Measurements from ENCODE around the gene RIN3. TPM values are rescaled to one million over a fixed set of nuclear protein-coding genes. Genes with fewer than 3 reads are reported as not detected.
"Not testable (repeated sequence)": the region's sequence is repeated elsewhere in the genome, so short reads cannot be mapped to it uniquely, and the experiment has no call there.

The RIN3 gene
- total RNA-seq, 2 experiments from 2014 or later = 76.1 to 122 TPM

DNA sequence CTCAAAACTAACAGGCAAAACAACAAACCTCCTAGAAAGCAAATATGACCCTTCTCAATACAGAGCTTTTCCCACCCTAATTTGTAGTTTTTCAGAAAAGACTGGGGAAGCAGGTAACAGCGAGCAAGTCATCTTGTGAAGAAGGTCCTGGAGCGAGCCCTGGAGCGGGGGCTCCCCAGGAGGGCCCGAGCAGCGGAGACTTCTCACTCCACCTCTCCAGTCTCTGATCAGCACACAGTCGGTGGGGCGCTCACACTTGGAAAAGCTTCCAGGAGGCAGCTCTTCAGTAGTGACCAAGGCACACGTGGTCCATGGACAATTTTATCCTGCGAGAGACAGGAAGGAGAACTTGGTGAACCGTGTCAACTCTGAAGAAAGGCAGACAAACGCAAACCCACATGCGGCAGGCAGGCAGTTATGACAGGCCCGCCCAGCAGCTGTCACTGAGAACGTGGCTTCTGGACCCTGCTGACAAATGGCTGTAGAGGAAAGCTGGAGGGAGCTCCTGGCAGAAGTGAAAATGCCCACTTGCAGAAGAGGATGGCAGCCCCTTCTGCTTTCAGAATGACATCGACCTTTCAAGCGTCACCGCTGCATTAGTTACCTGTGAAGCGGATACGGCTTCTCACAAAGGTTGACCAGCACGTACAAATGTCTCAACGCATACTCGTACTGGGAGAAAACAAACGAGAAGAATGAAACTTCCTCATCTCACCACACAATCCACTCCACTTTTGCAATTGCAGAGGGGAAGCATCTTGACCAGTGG is 190.6 kb downstream of the RIN3 start:
- CTCF ChIA-PET = interaction anchor here (1.5 kb wide), 1 partner anchor 11 kb away, joined by 5 read pairs; no protein-coding TSS in a partner anchor
- Mint-ChIP-seq H3K27me3 (peaks cover 32% of the 10 kb centered on the region), H3K36me3 (no peaks in the 10 kb centered on the region), H3K27ac (no peak overlapping the region), H3K9me3 (ENCODE audit: low read depth) (no peaks in the 10 kb centered on the region), H3K4me1 (no peaks in the 10 kb centered on the region), H3K4me3 (no peak overlapping the region)
- DNase-seq (no peak), ATAC-seq (no peak)

DNA sequence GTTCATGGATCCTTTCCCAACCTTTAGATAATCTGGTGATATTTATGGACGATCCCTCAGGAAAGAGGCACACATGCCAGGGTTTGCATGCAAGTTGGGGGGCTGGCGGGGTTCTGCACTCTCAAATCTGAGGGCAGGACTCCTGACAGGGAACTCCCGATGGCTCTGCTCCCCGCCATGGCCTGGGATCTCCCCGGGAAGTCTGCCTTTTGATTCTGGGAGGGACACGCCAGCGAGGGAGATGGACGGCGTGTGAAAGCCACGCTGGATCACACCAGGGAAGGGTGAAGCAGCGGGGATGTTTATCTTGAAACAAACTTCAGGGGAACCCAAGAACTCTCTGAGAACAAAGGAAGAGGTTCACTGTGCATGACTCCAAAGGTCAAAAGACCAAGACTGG is 191.2 kb downstream of the RIN3 start:
- no peak for DNase-seq
- no peak for ATAC-seq
- no peak overlapping the region for H3K4me3 Mint-ChIP-seq
- no peaks in the 10 kb centered on the region for H3K9me3 Mint-ChIP-seq (ENCODE audit: low read depth)
- no peak overlapping the region for H3K27ac Mint-ChIP-seq
- peaks cover 32% of the 10 kb centered on the region for H3K27me3 Mint-ChIP-seq
- no peaks in the 10 kb centered on the region for H3K36me3 Mint-ChIP-seq
- CTCF ChIA-PET = interaction anchor here (1.5 kb wide), 1 partner anchor 10 kb away, joined by 5 read pairs; no protein-coding TSS in a partner anchor
- no peaks in the 10 kb centered on the region for H3K4me1 Mint-ChIP-seq

DNA sequence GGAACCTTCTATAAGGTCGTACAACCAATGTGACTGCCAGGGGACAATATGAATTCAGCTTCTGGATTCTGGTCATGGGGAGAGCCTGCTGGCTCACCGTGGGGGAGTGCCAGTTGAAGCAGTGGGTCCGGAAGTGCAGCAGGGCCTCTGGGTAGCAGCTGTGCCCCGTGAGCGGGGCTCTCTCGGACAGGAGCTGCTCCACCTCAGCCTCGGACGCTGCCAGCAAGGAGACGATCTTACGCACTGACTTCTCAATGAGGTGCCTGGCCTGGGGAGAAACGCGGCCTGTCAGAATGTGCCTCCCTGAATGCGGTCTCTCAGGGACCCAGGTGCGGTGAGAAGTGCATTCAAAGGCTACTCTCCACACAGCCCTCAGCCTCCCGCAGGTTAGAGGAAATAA is 192.8 kb downstream of the RIN3 start:
- H3K4me3 Mint-ChIP-seq = no peak overlapping the region
- H3K9me3 Mint-ChIP-seq (ENCODE audit: low read depth) = no peaks in the 10 kb centered on the region
- no peaks in the 10 kb centered on the region for H3K36me3 Mint-ChIP-seq
- ATAC-seq (no peak), DNase-seq (no peak)
- CTCF ChIA-PET = no interaction called here
- no peak overlapping the region for H3K27ac Mint-ChIP-seq
- H3K27me3 Mint-ChIP-seq = peaks cover 26% of the 10 kb centered on the region
- H3K4me1 Mint-ChIP-seq = no peaks in the 10 kb centered on the region

DNA sequence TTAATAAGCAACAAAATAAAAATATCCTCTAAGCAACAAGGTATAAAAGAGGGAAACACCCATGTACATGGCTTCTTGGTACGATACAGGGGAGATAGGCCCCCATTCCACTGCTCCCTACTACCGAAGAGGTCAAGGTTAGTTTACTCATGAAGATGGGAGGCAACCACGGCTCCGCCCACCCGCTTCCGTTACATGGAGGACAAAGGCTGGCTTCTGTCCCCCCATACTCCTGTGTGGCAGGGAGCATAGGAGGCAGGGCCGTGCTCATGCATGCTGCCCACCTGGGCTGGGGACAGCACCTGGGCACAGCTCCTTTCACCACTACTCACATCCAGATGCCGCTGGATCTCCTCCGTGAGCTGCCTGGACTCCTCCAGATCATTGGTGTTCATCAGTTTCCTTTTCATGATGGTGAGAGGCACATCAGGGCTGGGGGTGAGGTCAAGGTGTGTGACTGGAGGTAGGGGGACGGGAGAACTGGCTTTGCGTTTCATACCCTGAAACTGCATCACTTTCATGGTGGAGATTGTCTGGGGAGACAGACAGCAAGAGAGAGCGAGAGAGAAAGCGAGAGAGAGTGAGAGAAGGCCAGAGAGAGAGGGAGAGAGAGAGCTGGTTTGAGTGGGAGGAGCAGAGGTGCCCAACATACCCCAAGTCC is 195.9 kb downstream of the RIN3 start:
- no peak overlapping the region for H3K4me3 Mint-ChIP-seq
- H3K27ac Mint-ChIP-seq = no peak overlapping the region
- no peak for DNase-seq
- H3K9me3 Mint-ChIP-seq (ENCODE audit: low read depth) = no peaks in the 10 kb centered on the region
- H3K27me3 Mint-ChIP-seq = peaks cover 13% of the 10 kb centered on the region
- H3K36me3 Mint-ChIP-seq = no peaks in the 10 kb centered on the region
- CTCF ChIA-PET = interaction anchor here (0.8 kb wide), 1 partner anchor 10 kb away, joined by 3 read pairs; no protein-coding TSS in a partner anchor
- no peaks in the 10 kb centered on the region for H3K4me1 Mint-ChIP-seq
- no peak for ATAC-seq

DNA sequence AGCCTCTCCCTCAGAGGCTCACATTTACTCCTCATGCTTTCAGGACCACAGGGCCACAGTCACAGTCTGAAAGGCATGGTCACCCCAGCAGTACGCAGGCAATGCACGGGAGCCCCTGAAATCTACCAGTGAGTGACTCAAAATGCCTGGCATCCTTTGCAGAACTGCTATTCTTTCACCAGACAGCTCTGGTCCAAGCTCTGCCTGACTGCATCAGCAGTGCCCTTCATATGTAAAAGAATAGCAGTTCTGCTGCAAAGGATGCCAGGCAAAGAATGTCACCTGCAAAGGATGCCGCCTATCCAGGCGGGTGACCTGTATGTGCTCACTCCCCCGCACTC is 196.4 kb downstream of the RIN3 start:
- ATAC-seq (no peak), DNase-seq (no peak)
- H3K27me3 Mint-ChIP-seq = peaks cover 8% of the 10 kb centered on the region
- H3K36me3 Mint-ChIP-seq = no peaks in the 10 kb centered on the region
- no peaks in the 10 kb centered on the region for H3K9me3 Mint-ChIP-seq (ENCODE audit: low read depth)
- no peak overlapping the region for H3K27ac Mint-ChIP-seq
- H3K4me1 Mint-ChIP-seq = no peaks in the 10 kb centered on the region
- CTCF ChIA-PET = no interaction called here
- no peak overlapping the region for H3K4me3 Mint-ChIP-seq

DNA sequence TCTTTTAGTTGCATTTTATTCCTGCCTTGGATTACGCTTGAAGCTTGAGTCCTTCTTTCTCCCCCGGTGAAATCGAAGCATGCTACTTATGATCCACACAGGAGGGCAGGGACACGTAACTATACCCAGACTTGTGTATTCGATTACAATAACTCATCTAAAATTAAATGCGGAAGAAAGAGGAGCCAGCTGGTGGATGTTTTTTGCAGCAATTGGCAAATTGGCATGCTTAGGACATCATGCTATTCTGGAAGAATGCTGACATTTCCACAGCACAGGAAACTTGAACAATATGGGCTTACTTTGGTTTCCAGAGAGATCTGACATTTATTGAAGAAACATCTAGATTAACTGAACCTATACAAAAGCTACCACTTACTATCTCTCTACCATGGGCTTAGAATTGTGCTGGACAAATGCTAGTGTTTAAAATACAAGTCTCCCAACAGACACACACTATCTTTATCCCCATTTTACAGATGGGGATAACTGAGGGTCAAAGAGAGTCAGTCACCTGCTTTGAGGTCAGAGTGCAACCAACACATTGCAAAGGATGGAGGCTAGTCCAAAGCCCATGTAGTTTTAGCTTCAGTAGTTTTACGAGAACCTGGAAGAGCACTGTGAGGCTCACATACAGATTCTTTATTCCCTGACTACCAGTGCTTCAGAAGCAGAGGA is 198.5 kb downstream of the RIN3 start:
- Mint-ChIP-seq H3K36me3 (no peaks in the 10 kb centered on the region), H3K4me3 (no peak overlapping the region)

DNA sequence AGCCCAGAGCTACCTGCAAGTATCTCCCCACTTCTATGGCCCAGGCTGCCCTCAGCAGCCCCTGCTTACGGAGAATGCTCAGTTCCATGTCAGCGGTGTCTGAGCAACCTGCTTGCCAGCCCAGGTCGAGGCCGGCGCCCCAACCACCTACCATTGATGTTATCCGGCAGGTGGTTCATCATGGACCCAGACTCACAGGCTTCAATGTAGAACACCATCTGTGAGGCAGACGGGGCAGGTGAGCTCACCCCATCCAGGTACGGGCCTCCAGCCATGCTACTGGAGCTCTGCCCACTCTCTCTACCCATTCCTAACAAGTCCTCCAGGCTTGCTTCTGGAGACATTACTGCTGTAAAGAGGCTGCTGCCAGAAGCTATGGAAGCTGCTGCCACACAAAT is 199.1 kb downstream of the RIN3 start:
- no peak for DNase-seq
- no peaks in the 10 kb centered on the region for H3K9me3 Mint-ChIP-seq (ENCODE audit: low read depth)
- H3K4me3 Mint-ChIP-seq = no peak overlapping the region
- no peak overlapping the region for H3K27ac Mint-ChIP-seq
- CTCF ChIA-PET = interaction anchor here (1.2 to 4.4 kb wide), 4 partner anchors 55 to 72 kb away, joined by 3 to 43 read pairs (median 3); no protein-coding TSS in a partner anchor
- H3K27me3 Mint-ChIP-seq = peaks cover 4% of the 10 kb centered on the region
- no peaks in the 10 kb centered on the region for H3K36me3 Mint-ChIP-seq
- ATAC-seq = no peak
- H3K4me1 Mint-ChIP-seq = peaks cover 7% of the 10 kb centered on the region

More for the DNA sequence above, 198.5 kb downstream of the RIN3 start:
- CTCF ChIA-PET = interaction anchor here (1.3 to 4.4 kb wide), 3 partner anchors 13 to 72 kb away, joined by 3 to 43 read pairs (median 3); no protein-coding TSS in a partner anchor
- H3K9me3 Mint-ChIP-seq (ENCODE audit: low read depth) = no peaks in the 10 kb centered on the region
- H3K4me1 Mint-ChIP-seq = peaks cover 2% of the 10 kb centered on the region
- no peak overlapping the region for H3K27ac Mint-ChIP-seq
- no peaks in the 10 kb centered on the region for H3K27me3 Mint-ChIP-seq
- no peak for DNase-seq
- no peak for ATAC-seq

DNA sequence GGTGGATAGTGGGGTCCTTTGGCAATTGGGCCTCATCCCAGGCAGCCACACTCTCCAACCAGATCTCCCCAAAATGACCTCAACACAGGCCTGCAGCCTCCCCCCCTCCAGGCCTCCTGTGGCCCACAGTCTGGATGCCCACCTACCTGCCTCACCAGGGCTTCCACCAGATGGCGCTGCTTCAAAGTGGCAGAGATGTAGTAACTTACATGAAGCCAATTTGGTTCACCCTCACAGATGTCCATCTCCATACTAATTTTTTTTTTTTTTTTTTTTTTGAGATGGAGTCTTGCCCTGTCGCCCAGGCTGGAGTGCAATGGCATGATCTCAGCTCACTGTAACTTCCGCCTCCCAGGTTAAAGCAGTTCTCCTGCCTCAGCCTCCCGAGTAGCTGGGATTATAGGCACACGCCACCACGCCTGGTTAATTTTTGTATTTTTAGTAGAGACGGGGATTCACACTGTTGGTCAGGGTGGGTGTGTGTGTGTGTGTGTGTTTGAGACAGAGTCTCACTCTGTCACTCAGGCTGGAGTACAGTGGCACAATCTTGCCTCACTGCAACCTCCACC is 201.2 kb downstream of the RIN3 start:
- ATAC-seq (peak; percentile 86), DNase-seq (peak; percentile 87)
- not testable (repeated sequence) for H3K4me3 Mint-ChIP-seq; H3K27ac Mint-ChIP-seq; H3K9me3 Mint-ChIP-seq (ENCODE audit: low read depth); H3K36me3 Mint-ChIP-seq
- H3K4me1 Mint-ChIP-seq = peaks cover 12% of the 10 kb centered on the region
- CTCF ChIA-PET = interaction anchor here (0.6 to 4.4 kb wide), 15 partner anchors 11 to 532 kb away, joined by 3 to 43 read pairs (median 3); no protein-coding TSS in a partner anchor
- H3K27me3 Mint-ChIP-seq = peaks cover 11% of the 10 kb centered on the region

DNA sequence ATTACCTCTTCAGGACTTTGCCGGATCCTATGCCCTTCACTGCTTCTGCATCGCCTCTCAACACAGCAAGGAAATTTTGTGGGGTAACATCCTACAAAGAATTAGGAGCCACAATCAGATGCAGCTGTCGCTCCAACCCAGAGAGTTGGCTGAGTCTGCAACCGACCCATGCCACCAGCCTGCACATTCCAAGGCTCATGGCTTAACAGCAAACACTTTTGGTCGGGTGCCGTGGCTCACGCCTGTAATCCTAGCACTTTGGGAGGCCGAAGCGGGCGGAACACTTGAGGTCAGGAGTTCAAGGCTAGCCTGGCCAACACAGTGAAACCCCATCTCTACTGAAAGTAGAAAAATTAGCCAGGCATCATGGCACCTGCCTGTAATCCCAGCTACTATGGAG is 202.6 kb downstream of the RIN3 start:
- no peaks in the 10 kb centered on the region for H3K9me3 Mint-ChIP-seq (ENCODE audit: low read depth)

DNA sequence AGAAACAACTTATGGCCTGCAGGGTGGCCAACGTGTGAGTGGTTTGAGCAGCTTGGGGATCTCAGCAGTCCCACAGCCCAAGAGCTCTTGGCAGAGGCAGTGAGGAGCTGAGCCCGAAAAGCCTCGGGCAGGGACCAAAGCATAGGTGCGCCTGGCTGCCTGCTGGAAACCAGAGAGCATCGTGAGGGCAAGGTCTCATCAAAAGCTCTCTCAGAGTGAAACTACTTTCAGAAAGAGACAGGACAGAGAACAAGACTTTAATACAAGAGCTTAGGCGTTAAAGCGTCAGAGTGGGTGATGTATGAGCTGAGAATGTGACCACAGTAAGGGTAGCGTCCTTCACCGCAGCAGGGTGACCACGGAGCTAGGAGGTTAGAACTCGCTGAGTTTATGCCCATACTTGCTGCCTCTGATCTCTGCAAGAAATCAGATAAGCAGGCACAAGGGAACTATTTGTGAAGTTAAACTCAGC is 204.0 kb downstream of the RIN3 start:
- DNase-seq (peak; percentile 63), ATAC-seq (peak; percentile 61)
- no peaks in the 10 kb centered on the region for H3K36me3 Mint-ChIP-seq
- peaks cover 19% of the 10 kb centered on the region for H3K27me3 Mint-ChIP-seq
- H3K9me3 Mint-ChIP-seq (ENCODE audit: low read depth) = no peaks in the 10 kb centered on the region
- no peak overlapping the region for H3K27ac Mint-ChIP-seq
- H3K4me3 Mint-ChIP-seq = peak overlapping the region; percentile 2
- CTCF ChIA-PET = interaction anchor here (1.1 to 1.5 kb wide), 4 partner anchors 11 to 67 kb away, joined by 3 to 5 read pairs (median 4); no protein-coding TSS in a partner anchor
- H3K4me1 Mint-ChIP-seq = peaks cover 12% of the 10 kb centered on the region

More for the DNA sequence above, 202.6 kb downstream of the RIN3 start:
- no peak overlapping the region for H3K4me3 Mint-ChIP-seq
- ATAC-seq (no peak), DNase-seq (no peak)
- H3K27ac Mint-ChIP-seq = no peak overlapping the region
- no peaks in the 10 kb centered on the region for H3K36me3 Mint-ChIP-seq
- H3K27me3 Mint-ChIP-seq = peaks cover 11% of the 10 kb centered on the region
- CTCF ChIA-PET = no interaction called here
- H3K4me1 Mint-ChIP-seq = peaks cover 12% of the 10 kb centered on the region

DNA sequence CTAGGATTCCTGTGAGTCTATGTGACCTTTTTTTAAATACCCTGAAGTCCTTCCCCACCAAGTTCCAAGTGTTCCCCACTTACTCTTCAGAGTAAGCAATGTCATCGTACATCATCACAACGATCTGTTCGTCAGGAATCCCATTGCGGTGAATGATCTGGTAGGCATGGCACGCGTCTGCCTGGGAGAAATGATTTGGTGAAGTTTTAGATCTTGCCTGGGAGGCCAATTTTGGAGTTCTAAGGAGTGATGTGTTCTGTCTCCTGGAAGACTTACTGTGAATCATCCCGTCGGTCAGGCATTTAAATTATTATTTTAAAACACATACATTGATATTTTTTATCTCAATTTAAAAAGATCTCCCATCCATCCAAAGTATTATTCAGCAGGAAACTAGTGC is 205.1 kb downstream of the RIN3 start:
- H3K36me3 Mint-ChIP-seq = no peaks in the 10 kb centered on the region
- H3K4me3 Mint-ChIP-seq = no peak overlapping the region
- no peak for ATAC-seq
- no peaks in the 10 kb centered on the region for H3K9me3 Mint-ChIP-seq (ENCODE audit: low read depth)
- H3K4me1 Mint-ChIP-seq = peaks cover 12% of the 10 kb centered on the region
- DNase-seq = no peak
- peaks cover 23% of the 10 kb centered on the region for H3K27me3 Mint-ChIP-seq
- H3K27ac Mint-ChIP-seq = no peak overlapping the region
- CTCF ChIA-PET = interaction anchor here (1.0 to 1.2 kb wide), 3 partner anchors 10 to 65 kb away, joined by 3 to 4 read pairs (median 3); no protein-coding TSS in a partner anchor

DNA sequence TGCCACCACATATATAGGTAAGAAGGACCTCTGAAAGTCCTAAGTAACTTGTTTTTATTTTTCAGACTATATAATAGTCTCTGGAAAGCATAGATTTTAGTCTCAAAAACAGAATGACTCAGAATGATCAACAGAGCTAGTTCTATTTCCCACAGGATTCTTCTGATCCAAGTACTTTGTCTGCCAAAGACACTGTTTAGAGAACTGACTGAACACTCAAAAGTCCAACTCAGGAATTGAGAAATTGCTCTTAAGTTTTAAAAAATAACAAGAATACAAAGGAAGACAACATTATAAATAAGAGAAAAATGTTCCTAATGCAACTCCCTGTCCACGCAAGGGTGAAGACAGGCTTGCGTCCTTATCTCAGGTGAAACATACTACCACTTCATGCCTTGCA is 205.8 kb downstream of the RIN3 start:
- CTCF ChIA-PET = no interaction called here
- DNase-seq (no peak), ATAC-seq (no peak)
- H3K27ac Mint-ChIP-seq = peak overlapping the region; percentile 52
- no peak overlapping the region for H3K4me3 Mint-ChIP-seq
- peaks cover 27% of the 10 kb centered on the region for H3K27me3 Mint-ChIP-seq
- no peaks in the 10 kb centered on the region for H3K9me3 Mint-ChIP-seq (ENCODE audit: low read depth)
- H3K4me1 Mint-ChIP-seq = peaks cover 12% of the 10 kb centered on the region
- H3K36me3 Mint-ChIP-seq = no peaks in the 10 kb centered on the region

DNA sequence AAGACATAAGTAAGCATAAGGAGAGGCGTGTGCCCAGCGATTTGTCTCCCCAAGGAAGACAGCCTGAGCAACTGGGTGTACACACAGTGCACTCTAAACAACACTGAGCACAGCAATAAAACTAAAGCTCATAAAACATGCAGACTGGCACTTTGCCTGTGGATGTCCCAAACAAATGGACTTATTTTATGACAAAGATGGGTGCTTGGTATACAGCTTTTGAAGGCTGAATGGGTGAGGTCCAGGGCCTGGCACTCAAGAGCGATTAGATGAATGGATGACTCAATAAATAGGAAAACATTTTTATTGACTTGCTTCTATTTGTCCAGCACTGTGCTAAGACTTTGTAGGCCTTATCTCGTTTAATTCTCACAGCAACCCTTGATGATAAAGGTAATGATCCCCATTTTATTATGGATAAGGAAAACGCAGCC is 206.3 kb downstream of the RIN3 start:
- H3K4me1 Mint-ChIP-seq = peaks cover 12% of the 10 kb centered on the region
- peaks cover 27% of the 10 kb centered on the region for H3K27me3 Mint-ChIP-seq
- no peak overlapping the region for H3K27ac Mint-ChIP-seq
- ATAC-seq (no peak), DNase-seq (no peak)
- H3K9me3 Mint-ChIP-seq (ENCODE audit: low read depth) = no peaks in the 10 kb centered on the region
- no peak overlapping the region for H3K4me3 Mint-ChIP-seq
- no peaks in the 10 kb centered on the region for H3K36me3 Mint-ChIP-seq
- CTCF ChIA-PET = no interaction called here
